Lung (tissue), 12 donors: ENCODE data around the gene NPAS3. TPM values are rescaled to one million over a fixed set of nuclear protein-coding genes. Genes with fewer than 3 reads are reported as not detected.

Experiments used
- ATAC-seq: fragments of 200-7000 bp; cut with Tn5 transposase; one replicate; pipeline ENCODE4 v1.9.1; 2020; ENCODE audit warnings: moderate number of reproducible peaks; ENCODE audit not compliant: insufficient read depth, low FRiP score
- DNase-seq, 3 donors: peaks; one replicate each; pipeline ENCODE4 v3.0.0-alpha.2; 2013 to 2017
- H3K27ac ChIP-seq, 2 donors: one replicate each; pipeline ENCODE4 v1.5.1; 2013; ENCODE audit warnings: mild to moderate bottlenecking in 2 of 2, moderate library complexity in 2 of 2, control low read depth in 1 of 2, inconsistent platforms in 1 of 2, low read depth in 1 of 2, low read length in 1 of 2
- H3K27me3 ChIP-seq, 3 donors: one replicate each; pipeline ENCODE4 v1.5.1; 2013; ENCODE audit warnings: low read length in 2 of 3; ENCODE audit not compliant: control insufficient read depth in 3 of 3, insufficient read depth in 3 of 3
- H3K36me3 ChIP-seq, 4 donors: one replicate each; pipeline ENCODE4 v1.5.1; 2013; ENCODE audit warnings: low read length in 4 of 4, mild to moderate bottlenecking in 1 of 4, moderate library complexity in 1 of 4; ENCODE audit not compliant: control insufficient read depth in 4 of 4, insufficient read depth in 4 of 4
- H3K4me1 ChIP-seq, 5 donors: one replicate each; pipeline ENCODE4 v1.5.1; 2013; ENCODE audit warnings: low read length in 5 of 5, mild to moderate bottlenecking in 2 of 5, moderate library complexity in 1 of 5; ENCODE audit not compliant: control insufficient read depth in 5 of 5, insufficient read depth in 5 of 5
- H3K4me3 ChIP-seq: one replicate; pipeline ENCODE4 v1.5.1; 2013; ENCODE audit warnings: mild to moderate bottlenecking, control low read depth, moderate library complexity
- H3K9ac ChIP-seq, 2 donors: one replicate each; pipeline ENCODE4 v1.5.1; 2013; ENCODE audit warnings: low read length in 2 of 2, control low read depth in 1 of 2; ENCODE audit not compliant: insufficient read depth in 1 of 2
- H3K9me3 ChIP-seq, 4 donors: one replicate each; pipeline ENCODE4 v1.5.1; 2013; ENCODE audit warnings: low read length in 3 of 4, mild to moderate bottlenecking in 1 of 4, moderate library complexity in 1 of 4; ENCODE audit not compliant: control insufficient read depth in 4 of 4, insufficient read depth in 3 of 4
- WGBS, 2 donors: extraction: QIAGEN DNeasy Blood & Tissue Kit; methylation state at CpG; one replicate each; pipeline ENCODE4 v1.1.7; 2013; 5-methylcytosine and 5-hydroxymethylcytosine counted together
- polyA plus RNA-seq, 2 donors: library from polyadenylated mRNA; stranded (reverse); fragments of 200-250 nt; gene quantifications; one replicate each; pipeline ENCODE4 v1.2.1, GENCODE V29; 2013
- total RNA-seq, 2 donors: library from RNA; depleted of rRNA in 1 of 2; stranded (reverse); fragments of >200 nt in 1 of 2; gene quantifications; one replicate each; pipeline ENCODE4 v1.2.1, GENCODE V29; 2014 to 2021
- TF ChIP-seq, protein P1 (sequence below): IDR thresholded peaks from 2 replicates; pipeline ENCODE4 v1.5.1; 2012; ENCODE audit warnings: mild to moderate bottlenecking; ENCODE audit errors: control extremely low read depth, extremely low read depth
- donor health status: control.
- donor health status: control.
- donor health status: Bipolar disorder and iron deficiency.
- donor health status: healthy.
- donor health status: DM: yes; HTN: yes; CAD: no.

Gene NPAS3
- total and polyA plus RNA-seq, 4 donors = 0.13 to 0.48 (median 0.33) TPM

GRCh38 chr14:33098016-33098415, 159.3 kb downstream of the NPAS3 start:
- H3K27ac ChIP-seq = no peak overlapping the region
- no peak overlapping the region for H3K4me3 ChIP-seq
- no peak overlapping the region for H3K9ac ChIP-seq
- DNase-seq (no peak), ATAC-seq (no peak)
- no peaks in the 10 kb centered on the region for H3K27me3 ChIP-seq
- H3K9me3 ChIP-seq = no peaks in the 10 kb centered on the region
- no peaks in the 10 kb centered on the region for H3K36me3 ChIP-seq
- TF ChIP-seq, protein P1, sequence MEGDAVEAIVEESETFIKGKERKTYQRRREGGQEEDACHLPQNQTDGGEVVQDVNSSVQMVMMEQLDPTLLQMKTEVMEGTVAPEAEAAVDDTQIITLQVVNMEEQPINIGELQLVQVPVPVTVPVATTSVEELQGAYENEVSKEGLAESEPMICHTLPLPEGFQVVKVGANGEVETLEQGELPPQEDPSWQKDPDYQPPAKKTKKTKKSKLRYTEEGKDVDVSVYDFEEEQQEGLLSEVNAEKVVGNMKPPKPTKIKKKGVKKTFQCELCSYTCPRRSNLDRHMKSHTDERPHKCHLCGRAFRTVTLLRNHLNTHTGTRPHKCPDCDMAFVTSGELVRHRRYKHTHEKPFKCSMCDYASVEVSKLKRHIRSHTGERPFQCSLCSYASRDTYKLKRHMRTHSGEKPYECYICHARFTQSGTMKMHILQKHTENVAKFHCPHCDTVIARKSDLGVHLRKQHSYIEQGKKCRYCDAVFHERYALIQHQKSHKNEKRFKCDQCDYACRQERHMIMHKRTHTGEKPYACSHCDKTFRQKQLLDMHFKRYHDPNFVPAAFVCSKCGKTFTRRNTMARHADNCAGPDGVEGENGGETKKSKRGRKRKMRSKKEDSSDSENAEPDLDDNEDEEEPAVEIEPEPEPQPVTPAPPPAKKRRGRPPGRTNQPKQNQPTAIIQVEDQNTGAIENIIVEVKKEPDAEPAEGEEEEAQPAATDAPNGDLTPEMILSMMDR = no peak
- H3K4me1 ChIP-seq = no peaks in the 10 kb centered on the region

DNA sequence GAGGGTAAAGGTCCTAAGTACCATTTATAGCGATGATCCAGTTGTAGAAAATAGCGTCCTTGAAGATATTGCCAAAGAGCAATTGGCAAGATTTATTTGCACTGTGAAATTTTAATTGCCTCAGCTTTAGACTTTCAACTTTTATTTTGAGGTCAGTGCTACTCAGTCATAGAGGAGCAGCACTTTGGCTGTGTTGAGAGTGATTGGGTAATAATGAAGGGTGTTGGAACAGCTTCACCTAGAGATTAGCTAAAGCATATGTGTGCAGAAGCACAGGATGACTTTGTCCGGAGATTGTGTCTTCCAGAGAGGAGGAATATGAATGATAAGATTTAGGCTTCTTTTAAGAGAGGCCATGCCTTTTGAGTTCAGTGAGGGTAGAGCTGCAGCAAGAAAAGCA, 164.8 kb downstream of the NPAS3 start:
- Histone ChIP-seq H3K9me3 (no peaks in the 10 kb centered on the region), H3K4me1 (peaks cover 0 to 3% (median 0%) of the 10 kb centered on the region in 5 donors), H3K27ac (no peak overlapping the region), H3K4me3 (no peak overlapping the region), H3K9ac (no peak overlapping the region), H3K36me3 (no peaks in the 10 kb centered on the region), H3K27me3 (no peaks in the 10 kb centered on the region)
- TF ChIP-seq, protein P1 = no peak
- WGBS, 2 donors = 53 to 80% methylated on average over 3 of the region's 3 CpGs
- DNase-seq = peak in 1 of 3 donors; percentile 7
- peak; percentile 36 for ATAC-seq

DNA sequence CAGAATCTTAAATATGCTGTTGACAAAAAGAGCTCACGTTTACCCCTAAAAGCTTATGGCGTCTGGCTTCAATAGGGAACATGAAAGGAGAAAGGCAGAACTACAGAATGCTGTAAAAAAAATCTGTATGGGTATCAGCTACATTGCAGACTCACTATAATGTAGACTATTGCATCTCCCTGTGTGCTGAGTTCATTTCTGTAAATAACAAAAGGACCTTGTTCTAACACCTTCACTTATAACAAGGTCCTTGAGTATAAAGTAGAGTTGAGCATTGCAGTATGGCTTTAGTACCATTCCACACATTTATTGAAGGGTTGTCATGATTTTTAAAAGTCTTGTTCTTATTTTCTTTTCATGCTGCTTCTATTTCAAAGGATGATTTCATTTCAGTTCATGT, 165.3 kb downstream of the NPAS3 start:
- Histone ChIP-seq H3K4me1 (peaks cover 0 to 3% (median 0%) of the 10 kb centered on the region in 5 donors), H3K4me3 (no peak overlapping the region), H3K9me3 (no peaks in the 10 kb centered on the region), H3K9ac (no peak overlapping the region), H3K36me3 (no peaks in the 10 kb centered on the region), H3K27ac (no peak overlapping the region), H3K27me3 (no peaks in the 10 kb centered on the region)
- TF ChIP-seq, protein P1 = no peak
- WGBS, 2 donors = 55 to 82% methylated on average over 2 of the region's 2 CpGs
- DNase-seq = peak in 1 of 3 donors; percentile 11
- ATAC-seq = no peak
